ENCODE measurements around the gene ETV3.

The ETV3 gene

DNA sequence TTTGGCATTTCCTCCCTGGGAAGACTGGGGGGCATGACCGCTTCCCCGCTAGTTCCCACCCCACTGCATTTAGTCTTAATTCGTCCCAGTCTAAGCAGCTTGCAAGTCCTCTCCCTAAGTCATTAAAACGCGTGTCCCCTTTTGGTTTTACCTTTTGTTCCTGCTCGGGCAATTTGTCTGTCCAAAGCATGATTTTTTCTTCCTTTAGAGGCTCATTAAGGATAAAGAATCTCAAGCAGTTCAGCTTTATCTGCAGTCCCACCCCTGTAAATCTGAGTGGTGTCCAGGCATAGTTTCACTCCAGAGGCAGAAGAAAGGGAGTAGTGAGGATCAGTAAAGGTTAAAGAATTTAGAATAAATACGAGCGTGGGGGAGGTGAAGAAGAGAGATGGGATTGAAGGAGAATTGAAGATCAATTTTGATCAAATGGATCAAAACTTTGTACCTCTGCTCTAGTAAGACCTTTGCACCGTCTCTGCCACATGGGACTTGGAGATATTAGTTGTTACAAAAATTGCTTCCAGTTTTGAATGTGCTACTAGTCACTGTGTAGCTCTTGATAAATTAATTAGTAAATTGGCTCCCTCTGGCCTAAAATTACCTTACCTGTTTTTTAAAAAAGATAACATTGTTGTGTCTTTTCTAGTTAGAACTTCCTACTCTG is 989 bp upstream of the ETV3 start:
- no peak for DNase-seq (ENCODE audit: low spot score)

DNA sequence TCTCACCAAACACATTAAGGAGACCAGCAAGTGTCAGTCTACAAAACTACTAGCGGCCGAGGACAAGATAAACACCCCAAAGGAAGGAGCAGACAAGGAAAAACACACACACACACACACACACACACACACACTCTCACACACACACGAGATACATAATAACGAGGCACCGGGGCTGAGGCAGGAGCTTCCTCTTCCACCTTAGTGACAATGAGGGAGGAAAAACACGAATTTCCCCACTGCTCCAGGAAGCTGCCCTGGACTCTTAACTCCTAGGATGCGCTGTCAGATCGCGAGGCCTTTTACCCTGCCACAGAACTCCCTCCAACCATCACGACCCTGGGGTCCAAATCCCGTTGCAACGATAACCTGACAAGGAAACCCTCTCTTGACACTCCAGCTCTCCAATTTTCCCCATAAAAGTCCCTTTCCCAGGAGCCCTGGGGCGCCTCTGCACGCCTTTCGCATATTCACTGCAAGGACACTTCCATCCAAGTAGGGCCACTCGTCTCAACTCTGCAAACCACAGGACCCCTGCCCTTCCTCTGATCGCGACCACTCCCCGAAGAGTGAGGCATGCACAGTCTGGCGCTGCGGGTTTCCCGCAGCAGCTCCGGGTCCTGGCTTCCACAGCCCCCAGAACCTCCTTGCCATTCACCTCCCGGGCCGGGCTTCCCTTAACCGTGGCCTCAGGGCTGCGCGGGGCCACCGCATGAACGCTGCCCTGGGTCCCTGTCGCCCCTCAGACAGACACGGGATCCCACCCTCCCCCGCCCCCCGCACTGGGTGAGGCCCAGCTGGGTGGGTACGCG is 581 bp downstream of the ETV3 start:
- no peak for DNase-seq (ENCODE audit: low spot score)

DNA sequence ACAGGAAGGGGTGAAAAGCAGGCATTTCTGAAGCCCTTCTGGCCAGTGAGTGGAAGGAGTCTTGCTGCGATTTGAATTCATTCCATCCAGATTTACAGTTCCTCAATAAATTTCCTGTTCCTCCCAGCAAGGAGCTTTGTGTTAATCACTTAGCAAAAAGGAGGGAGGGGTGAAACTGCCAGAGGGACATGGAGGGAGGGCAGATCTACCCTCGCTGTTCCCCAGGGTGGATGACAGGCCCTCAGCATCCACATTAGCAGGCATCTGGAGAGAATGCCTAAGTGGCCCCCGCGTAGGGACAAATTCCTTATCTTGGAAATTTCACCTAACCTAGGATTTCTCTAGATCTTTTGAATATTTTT is 1.2 kb downstream of the ETV3 start:
- DNase-seq (ENCODE audit: low spot score), result peak; percentile 37

- DNase-seq (ENCODE audit: low spot score), result no peak
Observed at GRCh38 chr1:157136133-157136532, 2.1 kb downstream of the ETV3 start.

- DNase-seq (ENCODE audit: low spot score), result no peak
Observed at GRCh38 chr1:157135646-157136045, 2.5 kb downstream of the ETV3 start.

GRCh38 chr1:157135070-157135469 is 3.1 kb downstream of the ETV3 start:
- DNase-seq (ENCODE audit: low spot score), result no peak

DNA sequence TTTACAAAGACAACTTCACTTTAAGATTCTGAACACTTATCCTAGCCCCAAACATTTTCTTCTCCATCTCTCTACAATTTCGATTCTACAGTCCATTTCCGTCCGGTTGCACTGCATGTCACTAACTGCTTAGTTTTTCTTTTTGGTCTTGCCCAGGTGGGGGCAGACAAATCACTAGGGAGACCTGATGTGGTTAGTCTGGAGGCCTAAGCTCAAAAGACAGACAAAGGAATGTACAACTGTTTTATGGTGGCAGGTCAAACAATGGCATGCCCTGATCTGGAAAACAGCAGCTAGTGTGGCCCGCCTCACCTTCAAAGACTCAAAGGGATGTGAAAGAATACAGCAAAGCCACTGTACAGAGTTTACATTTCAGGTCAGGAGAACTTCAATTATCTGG is 3.8 kb downstream of the ETV3 start:
- no peak for DNase-seq (ENCODE audit: low spot score)

DNA sequence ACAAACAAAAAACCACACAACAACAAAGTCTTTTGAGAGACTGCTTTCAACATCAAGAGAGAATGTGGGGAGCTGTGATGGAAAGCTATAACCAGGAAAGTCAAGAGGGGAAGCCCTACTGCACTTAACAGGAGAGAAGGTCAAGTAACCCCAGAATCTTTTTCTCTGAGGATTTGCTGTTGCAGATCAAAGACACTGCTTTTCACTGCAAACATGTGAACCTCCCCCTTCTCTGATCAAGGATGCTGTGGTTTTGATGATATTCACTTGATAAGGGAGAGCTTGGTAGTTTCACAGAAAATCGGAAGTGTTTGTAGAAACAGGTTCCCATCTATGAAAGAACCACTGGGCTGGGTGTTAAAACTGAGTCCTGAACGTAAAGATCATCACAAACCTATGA is 4.8 kb downstream of the ETV3 start:
- DNase-seq (ENCODE audit: low spot score), result no peak

GRCh38 chr1:157132616-157133167 is 5.5 kb downstream of the ETV3 start:
- DNase-seq (ENCODE audit: low spot score), result no peak

GRCh38 chr1:157132111-157132510 is 6.1 kb downstream of the ETV3 start:
- DNase-seq (ENCODE audit: low spot score), result no peak

- DNase-seq (ENCODE audit: low spot score), result no peak
Observed at GRCh38 chr1:157131281-157131680, 6.9 kb downstream of the ETV3 start.

DNA sequence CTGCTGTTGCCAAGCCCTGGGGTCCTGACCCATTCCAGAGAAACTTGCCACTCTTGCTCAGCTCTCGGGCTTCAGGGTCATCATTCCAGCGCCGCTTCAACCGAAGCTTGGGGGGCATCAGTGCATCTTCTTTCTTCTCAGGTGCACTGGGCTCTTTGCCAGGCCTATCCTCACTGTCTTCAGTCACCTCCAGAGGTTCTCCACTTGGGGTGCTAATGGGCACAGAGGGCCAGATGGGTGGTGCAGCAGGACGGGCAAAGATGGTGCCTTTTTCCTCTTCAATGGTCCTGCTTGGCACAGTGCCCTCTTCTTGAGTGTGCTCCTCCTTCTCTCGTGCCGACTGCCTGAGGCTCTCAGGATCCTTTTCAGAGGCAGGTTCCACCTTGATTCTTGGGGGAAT is 13.3 kb downstream of the ETV3 start:
- DNase-seq (ENCODE audit: low spot score), result no peak

DNA sequence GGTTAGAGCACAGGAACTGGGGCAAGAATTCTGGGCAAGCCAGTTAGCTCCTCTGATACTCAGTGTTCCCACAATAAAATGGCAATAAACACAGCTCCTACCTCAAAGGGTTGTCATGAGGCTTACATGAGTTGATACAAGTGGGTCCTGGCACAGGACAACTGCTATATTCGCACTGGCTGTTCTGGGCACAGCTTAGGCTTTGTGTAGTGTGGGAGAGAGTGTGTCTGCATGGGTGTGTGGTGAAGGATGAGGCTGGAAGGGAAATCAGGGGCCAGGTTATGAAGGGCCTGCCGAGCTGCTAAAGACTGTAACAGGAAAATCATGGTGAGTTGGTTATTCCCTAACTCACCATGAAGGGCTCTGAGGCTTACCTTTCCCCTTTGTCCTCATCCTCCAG is 18.7 kb downstream of the ETV3 start:
- DNase-seq (ENCODE audit: low spot score), result no peak

- no peak for DNase-seq (ENCODE audit: low spot score)
Observed at GRCh38 chr1:157119008-157119407, 19.2 kb downstream of the ETV3 start.

DNA sequence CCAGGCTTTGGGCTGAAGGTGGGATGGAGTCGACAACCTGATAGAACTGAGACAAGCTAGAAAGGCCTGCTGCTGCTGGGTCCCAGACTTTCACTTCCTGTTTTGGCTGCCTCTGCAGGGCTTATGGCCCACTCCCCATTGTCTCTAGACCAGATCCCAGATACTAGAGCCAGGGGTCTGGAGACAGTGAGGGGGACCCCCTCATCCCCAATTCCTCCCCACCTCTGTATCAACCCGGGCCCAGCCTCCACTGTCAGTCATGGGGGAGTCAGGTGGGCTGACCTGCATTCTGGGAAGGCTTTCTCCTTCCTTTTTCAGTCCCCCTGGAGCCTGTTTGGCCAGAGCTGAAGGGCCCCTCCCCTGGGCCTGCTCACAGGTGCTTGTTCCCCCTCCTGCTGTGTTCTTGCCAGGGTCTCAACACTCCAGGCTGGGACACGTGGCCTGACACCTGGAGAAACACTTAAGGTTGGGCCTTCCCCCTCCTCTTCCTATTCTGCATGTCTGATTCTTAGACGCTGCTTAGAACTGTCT is 20.6 kb downstream of the ETV3 start:
- DNase-seq (ENCODE audit: low spot score), result no peak

DNA sequence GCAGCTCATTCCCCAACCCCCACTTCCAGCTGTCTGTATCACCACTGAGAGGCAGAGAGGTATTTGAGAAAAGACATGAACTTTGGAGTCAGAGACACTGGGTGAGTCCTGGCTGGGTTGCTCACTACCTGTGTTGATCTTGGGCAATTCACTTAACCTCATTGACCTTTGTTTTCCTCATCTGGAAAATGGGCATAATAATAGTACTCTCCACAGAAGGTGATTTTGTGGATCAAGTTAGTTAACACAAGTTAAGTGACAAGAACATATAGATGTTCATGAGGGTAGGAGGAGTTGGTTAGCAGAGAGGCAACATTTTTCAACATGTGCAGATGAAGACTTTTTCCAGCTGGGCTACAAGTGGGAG is 21.5 kb downstream of the ETV3 start:
- no peak for DNase-seq (ENCODE audit: low spot score)

GRCh38 chr1:157115851-157116736 is 22.1 kb downstream of the ETV3 start:
- DNase-seq (ENCODE audit: low spot score), result no peak

- peak; percentile 37 for DNase-seq (ENCODE audit: low spot score)
Observed at GRCh38 chr1:157115429-157115838, 22.8 kb downstream of the ETV3 start.

DNA sequence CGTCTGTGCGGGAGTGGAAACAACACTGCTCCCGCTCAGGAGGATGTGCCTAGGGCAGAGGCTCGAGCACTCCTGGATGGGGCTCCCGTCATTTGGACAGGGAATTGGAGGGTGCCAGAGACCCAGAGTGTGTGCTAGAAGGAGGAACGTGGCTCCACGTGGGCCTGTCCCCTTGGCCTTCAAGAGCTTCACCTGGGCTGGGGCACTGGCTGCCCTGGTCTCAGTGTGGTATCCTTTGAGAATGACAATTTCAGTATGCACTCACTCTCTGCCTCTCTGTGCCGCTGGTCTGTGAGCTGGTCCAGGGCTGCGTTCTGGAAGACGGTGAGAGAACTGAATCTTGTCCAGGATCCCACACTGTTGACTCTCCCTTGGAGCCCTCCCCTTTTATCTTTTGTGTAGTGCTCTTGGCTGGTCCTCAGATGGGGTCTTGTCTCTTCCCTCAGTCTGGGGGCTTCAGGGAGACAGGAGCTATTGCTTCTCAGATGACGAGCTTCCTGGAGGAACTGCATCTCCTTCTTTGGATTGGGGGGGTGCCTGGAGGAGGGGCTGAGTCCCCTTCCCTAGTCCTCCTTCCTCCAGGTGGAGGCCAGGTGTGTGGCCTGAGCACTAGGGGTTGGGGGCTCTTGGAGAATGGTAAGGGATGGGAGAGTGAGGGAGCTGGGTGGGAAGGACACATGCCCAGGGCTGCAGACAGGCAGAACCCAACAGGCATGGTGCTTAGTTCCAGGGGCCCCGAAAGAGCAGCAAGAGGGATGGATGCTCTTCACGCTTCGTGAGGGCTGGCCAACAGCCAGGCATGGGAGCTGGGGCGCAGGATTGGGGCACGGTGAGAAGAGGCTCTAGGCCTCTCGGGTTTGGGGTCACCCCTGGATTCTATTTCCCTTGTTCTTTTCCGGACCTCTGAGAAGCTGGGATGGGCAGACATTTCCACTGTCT is 23.7 kb downstream of the ETV3 start:
- DNase-seq (ENCODE audit: low spot score), result no peak

- DNase-seq (ENCODE audit: low spot score), result peak; percentile 53
Observed at GRCh38 chr1:157113631-157114030, 24.6 kb downstream of the ETV3 start.

DNA sequence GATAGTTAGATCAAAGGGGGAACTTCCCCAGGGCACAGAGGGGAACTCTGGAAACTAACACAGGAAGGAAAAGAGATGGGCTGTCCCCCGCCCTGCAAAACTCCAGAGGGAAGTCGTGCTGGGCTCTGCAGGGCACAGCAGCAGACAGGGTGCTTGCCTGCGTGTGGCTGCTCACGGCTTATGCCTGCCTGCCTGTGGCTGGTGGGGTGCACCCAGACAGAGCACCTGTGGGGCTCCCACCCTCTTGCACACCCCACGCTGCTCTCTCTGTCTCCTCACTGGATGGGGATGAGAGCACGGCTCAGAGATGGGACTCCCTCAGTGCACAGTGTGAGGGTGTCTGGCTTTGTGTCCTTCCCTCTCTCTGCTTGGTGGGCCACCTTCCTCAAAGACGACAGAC is 25.1 kb downstream of the ETV3 start:
- no peak for DNase-seq (ENCODE audit: low spot score)

Data from iPS-NIHi11 (cell line).